CD1c-positive myeloid dendritic cell (primary cell): Measurements from ENCODE around the gene PPID.
A peak's percentile ranks its signal among the peaks of the same experiment; 100 is the strongest.
"Not testable (repeated sequence)": the region's sequence is repeated elsewhere in the genome, so short reads cannot be mapped to it uniquely, and the experiment has no call there.

ENCODE experiments used
- DNase-seq: peaks from one replicate; pipeline ENCODE4 v3.0.0-alpha.2; 2016; ENCODE audit errors: extremely low spot score

Gene PPID

DNA sequence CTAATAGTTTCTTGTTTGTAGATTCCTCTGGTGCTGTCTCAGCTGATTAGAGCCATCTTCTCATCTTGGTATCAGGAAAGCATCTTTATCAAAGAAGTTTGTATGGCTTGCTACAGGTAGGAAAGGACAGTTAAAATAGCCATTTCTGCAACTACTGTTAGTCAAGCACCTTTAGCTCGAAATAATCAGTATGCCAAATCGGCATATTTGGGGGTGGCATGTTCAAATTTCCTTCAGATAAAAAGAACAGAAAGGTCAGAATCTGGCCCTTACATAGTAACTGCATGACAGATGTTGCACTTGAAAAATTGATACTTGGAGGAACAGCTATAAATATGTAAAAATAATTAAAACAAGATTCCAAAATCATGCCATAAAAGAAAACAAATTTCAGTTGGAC lies 56.3 kb downstream of the PPID start:
- no peak for DNase-seq

DNA sequence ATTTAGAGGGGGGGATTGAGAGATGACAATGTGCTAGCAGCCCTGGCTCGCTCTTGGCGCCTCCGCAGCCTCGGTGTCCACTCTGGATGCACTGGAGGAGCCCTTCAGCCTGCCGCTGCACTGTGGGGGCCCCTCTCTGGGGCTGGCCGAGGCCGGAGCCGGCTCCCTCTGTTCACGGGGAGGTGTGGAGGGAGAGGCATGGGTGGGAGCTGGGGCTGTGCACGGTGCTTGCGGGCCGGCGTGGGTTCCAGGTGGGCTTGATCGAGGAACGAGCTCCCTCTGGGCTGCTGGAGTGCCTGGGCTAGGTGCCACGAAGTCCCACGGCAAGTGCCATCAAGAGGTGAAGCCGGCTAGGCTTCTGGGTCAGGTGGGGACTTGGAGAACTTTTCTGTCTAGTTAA lies 58.4 kb downstream of the PPID start:
- no peak for DNase-seq

DNA sequence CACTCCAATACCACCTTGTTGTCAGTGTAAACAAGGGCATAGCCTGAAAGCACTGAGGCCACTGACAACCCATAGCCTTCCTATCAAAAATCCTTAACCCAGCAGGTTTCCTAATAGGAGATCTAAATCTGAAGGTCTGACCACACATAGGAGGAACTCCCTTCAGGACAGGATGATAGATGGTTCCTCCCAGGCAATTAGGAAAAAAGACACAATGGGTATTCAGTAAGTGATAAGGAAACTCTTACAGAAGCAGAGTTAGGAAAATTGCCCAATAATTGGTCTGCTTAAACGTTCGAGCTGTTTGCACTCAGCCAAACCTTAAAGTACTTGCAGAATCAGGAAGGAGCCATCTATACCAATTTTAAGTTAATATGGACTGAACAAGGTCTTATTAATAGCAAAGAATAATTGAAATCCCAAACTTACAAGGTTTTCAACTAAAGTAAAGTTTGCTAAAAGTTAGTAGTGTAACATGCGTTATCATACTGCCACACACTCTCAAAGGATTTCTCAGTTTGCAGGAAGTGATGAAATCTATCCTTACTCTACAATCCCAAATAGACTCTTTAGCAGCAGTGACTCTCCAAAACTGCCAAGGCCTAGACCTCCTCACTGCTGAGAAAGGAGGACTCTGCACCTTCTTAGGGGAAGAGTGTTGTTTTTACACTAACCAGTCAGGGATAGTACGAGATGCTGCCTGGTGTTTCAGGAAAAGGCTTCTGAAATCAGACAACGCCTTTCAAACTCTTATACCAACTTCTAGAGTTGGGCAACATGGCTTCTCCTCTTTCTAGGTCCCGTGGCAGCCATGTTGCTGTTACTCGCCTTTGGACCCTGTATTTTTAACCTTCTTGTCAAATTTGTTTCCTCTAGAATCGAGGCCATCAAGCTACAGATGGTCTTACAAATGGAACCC lies 59.2 kb downstream of the PPID start:
- peak; percentile 21 for DNase-seq

DNA sequence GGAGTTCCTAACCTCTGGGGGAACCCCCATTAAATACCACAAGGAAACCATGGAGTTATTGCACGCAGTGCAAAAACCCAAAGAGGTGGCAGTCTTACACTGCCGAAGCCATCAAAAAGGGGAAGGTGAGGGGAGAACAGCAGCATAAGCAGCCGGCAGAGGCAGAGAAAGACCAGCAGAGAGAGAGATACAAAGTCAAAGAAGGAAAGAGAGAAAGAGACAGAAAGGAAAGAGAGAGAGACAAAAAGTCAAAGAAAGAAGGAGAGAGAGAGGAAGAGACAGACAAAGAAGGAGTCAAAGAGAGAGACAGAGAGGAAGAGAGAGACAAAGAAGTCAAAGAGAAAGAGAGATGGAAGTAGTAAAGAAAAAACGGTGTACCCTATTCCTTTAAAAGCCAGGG lies 59.9 kb downstream of the PPID start:
- not testable (repeated sequence) for DNase-seq
